H1 (cell line): ENCODE measurements around the gene FCRLB.

ENCODE experiments used
- JUND ChIP-seq: IDR thresholded peaks from 2 replicates; pipeline ENCODE4 v1.6.1; 2011; ENCODE audit warnings: mild to moderate bottlenecking, improper control_type of control experiment, low read length
- POLR2A ChIP-seq, 2 experiments: IDR thresholded peaks; 1 replicate in 1 of 2; 2 replicates in 1 of 2; pipeline ENCODE4 v1.6.1; 2011; ENCODE audit warnings: low read depth in 2 of 2, low read length in 2 of 2, mild to moderate bottlenecking in 2 of 2; ENCODE audit errors: control extremely low read depth in 1 of 2
- POLR2AphosphoS5 ChIP-seq: IDR thresholded peaks from 2 replicates; pipeline ENCODE4 v1.6.1; 2011; ENCODE audit warnings: low read depth, low read length

DNA sequence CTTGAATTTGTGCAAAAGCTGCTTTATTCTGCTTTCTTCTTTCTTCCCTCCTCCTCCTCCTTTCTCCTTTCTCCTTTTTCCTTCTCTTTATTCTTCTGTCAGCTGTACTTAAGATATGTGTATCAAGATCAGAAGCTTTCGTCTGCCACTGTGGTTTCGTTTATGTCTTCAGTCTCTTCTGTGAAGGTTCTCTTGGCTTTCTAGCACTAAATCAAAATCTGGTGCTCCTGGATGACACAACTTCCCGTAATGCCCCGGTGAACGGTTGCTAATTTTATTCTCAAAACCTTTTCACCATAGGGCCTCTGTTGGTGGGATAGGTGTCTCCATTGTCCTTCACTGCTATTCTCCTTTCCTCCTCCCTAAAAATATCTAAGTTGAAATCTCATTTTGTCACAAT is 49.8 kb downstream of the FCRLB start:
- TF ChIP-seq JUND (no peak), POLR2A (IDR thresholded peaks at IDR 0.05; ENCODE audit: control extremely low read depth in 1 of 2, low read depth in 2 of 2, low read length in 2 of 2) (no peak), POLR2AphosphoS5 (no peak)
